Stimulated activated memory B cell treated with anti-CD40 and anti-IgM and Interleukin-4, amounts not matched to agents 10 μg/mL and 1 μg/mL and 100 μg/mL, for 72 hours (primary cell): Measurements from ENCODE around the gene CYFIP1.

Source experiments
- ATAC-seq: fragments of 150-1000 bp; cut with Tn5 transposase; 2 replicates; pipeline ENCODE4 v1.10.0; 2021
- H3K27ac Mint-ChIP-seq: one replicate; pipeline ENCODE4 v1.8.0; 2022; ENCODE audit warnings: mild to moderate bottlenecking, mixed read lengths
- H3K27me3 Mint-ChIP-seq: one replicate; pipeline ENCODE4 v1.8.0; 2022; ENCODE audit warnings: mixed read lengths
- H3K36me3 Mint-ChIP-seq: one replicate; pipeline ENCODE4 v1.8.0; 2022; ENCODE audit warnings: mixed read lengths
- H3K4me1 Mint-ChIP-seq: one replicate; pipeline ENCODE4 v1.8.0; 2022; ENCODE audit warnings: mixed read lengths
- H3K4me3 Mint-ChIP-seq: one replicate; pipeline ENCODE4 v1.8.0; 2022; ENCODE audit warnings: mild to moderate bottlenecking, moderate library complexity, mixed read lengths
- H3K9me3 Mint-ChIP-seq: one replicate; pipeline ENCODE4 v1.8.0; 2022; ENCODE audit warnings: mixed read lengths

The CYFIP1 gene

GRCh38 chr15:22959321-22960101 is 20.7 kb downstream of the CYFIP1 start:
- ATAC-seq = peak; percentile 5
- Mint-ChIP-seq H3K4me1 (peaks cover 37% of the 10 kb centered on the region), H3K27me3 (peaks cover 20% of the 10 kb centered on the region), H3K4me3 (no peak overlapping the region), H3K9me3 (no peaks in the 10 kb centered on the region), H3K36me3 (no peaks in the 10 kb centered on the region), H3K27ac (no peak overlapping the region)

GRCh38 chr15:22958487-22959280 is 21.5 kb downstream of the CYFIP1 start:
- H3K36me3 Mint-ChIP-seq = no peaks in the 10 kb centered on the region
- H3K27me3 Mint-ChIP-seq = peaks cover 20% of the 10 kb centered on the region
- H3K27ac Mint-ChIP-seq = peak overlapping the region; percentile 53
- ATAC-seq = peak; percentile 85
- H3K4me3 Mint-ChIP-seq = peak overlapping the region; percentile 40
- H3K4me1 Mint-ChIP-seq = peaks cover 37% of the 10 kb centered on the region
- H3K9me3 Mint-ChIP-seq = no peaks in the 10 kb centered on the region

- Mint-ChIP-seq H3K4me1 (peaks cover 32% of the 10 kb centered on the region), H3K27me3 (peaks cover 20% of the 10 kb centered on the region), H3K36me3 (peaks cover 4% of the 10 kb centered on the region), H3K9me3 (no peaks in the 10 kb centered on the region), H3K4me3 (no peak overlapping the region), H3K27ac (no peak overlapping the region)
- ATAC-seq = no peak
These were observed 23.2 kb downstream of the CYFIP1 start for GRCh38 chr15:22956978-22957260.

- ATAC-seq = no peak
- Mint-ChIP-seq H3K27ac (no peak overlapping the region), H3K4me1 (peaks cover 31% of the 10 kb centered on the region), H3K27me3 (peaks cover 20% of the 10 kb centered on the region), H3K9me3 (no peaks in the 10 kb centered on the region), H3K36me3 (peaks cover 4% of the 10 kb centered on the region), H3K4me3 (no peak overlapping the region)
These were observed 23.8 kb downstream of the CYFIP1 start for GRCh38 chr15:22956257-22956977.

GRCh38 chr15:22955544-22956119 is 24.5 kb downstream of the CYFIP1 start:
- ATAC-seq = no peak
- H3K4me1 Mint-ChIP-seq = peaks cover 31% of the 10 kb centered on the region
- peaks cover 4% of the 10 kb centered on the region for H3K36me3 Mint-ChIP-seq

GRCh38 chr15:22954798-22955543 is 25.2 kb downstream of the CYFIP1 start:
- H3K36me3 Mint-ChIP-seq = peaks cover 4% of the 10 kb centered on the region
- ATAC-seq = no peak
- H3K27ac Mint-ChIP-seq = no peak overlapping the region
- peaks cover 12% of the 10 kb centered on the region for H3K27me3 Mint-ChIP-seq
- H3K4me1 Mint-ChIP-seq = peaks cover 27% of the 10 kb centered on the region
- H3K9me3 Mint-ChIP-seq = no peaks in the 10 kb centered on the region
- H3K4me3 Mint-ChIP-seq = no peak overlapping the region

More at GRCh38 chr15:22955544-22956119, 24.5 kb downstream of the CYFIP1 start:
- H3K27me3 Mint-ChIP-seq = peaks cover 19% of the 10 kb centered on the region
- H3K4me3 Mint-ChIP-seq = no peak overlapping the region
- H3K9me3 Mint-ChIP-seq = no peaks in the 10 kb centered on the region
- no peak overlapping the region for H3K27ac Mint-ChIP-seq

GRCh38 chr15:22954326-22954725 is 25.8 kb downstream of the CYFIP1 start:
- H3K27ac Mint-ChIP-seq = no peak overlapping the region
- H3K27me3 Mint-ChIP-seq = peaks cover 6% of the 10 kb centered on the region
- peaks cover 4% of the 10 kb centered on the region for H3K36me3 Mint-ChIP-seq
- peaks cover 21% of the 10 kb centered on the region for H3K4me1 Mint-ChIP-seq
- ATAC-seq = no peak
- no peaks in the 10 kb centered on the region for H3K9me3 Mint-ChIP-seq
- H3K4me3 Mint-ChIP-seq = no peak overlapping the region

- H3K9me3 Mint-ChIP-seq = no peaks in the 10 kb centered on the region
- H3K27me3 Mint-ChIP-seq = no peaks in the 10 kb centered on the region
- H3K27ac Mint-ChIP-seq = no peak overlapping the region
- H3K36me3 Mint-ChIP-seq = peaks cover 4% of the 10 kb centered on the region
- no peak overlapping the region for H3K4me3 Mint-ChIP-seq
- H3K4me1 Mint-ChIP-seq = peaks cover 22% of the 10 kb centered on the region
- no peak for ATAC-seq
These were observed 27.2 kb downstream of the CYFIP1 start for GRCh38 chr15:22952796-22953579.

- Mint-ChIP-seq H3K4me1 (peaks cover 27% of the 10 kb centered on the region), H3K9me3 (no peaks in the 10 kb centered on the region), H3K36me3 (peaks cover 8% of the 10 kb centered on the region), H3K4me3 (no peak overlapping the region), H3K27me3 (no peaks in the 10 kb centered on the region), H3K27ac (no peak overlapping the region)
- no peak for ATAC-seq
These were observed 28.5 kb downstream of the CYFIP1 start for GRCh38 chr15:22951381-22952280.

- H3K27me3 Mint-ChIP-seq = no peaks in the 10 kb centered on the region
- peaks cover 14% of the 10 kb centered on the region for H3K36me3 Mint-ChIP-seq
- H3K27ac Mint-ChIP-seq = no peak overlapping the region
- peaks cover 21% of the 10 kb centered on the region for H3K4me1 Mint-ChIP-seq
- no peak overlapping the region for H3K4me3 Mint-ChIP-seq
- no peak for ATAC-seq
- no peaks in the 10 kb centered on the region for H3K9me3 Mint-ChIP-seq
These were observed 29.2 kb downstream of the CYFIP1 start for GRCh38 chr15:22951031-22951380.

GRCh38 chr15:22950256-22950990 is 29.7 kb downstream of the CYFIP1 start:
- peaks cover 18% of the 10 kb centered on the region for H3K4me1 Mint-ChIP-seq
- peaks cover 17% of the 10 kb centered on the region for H3K36me3 Mint-ChIP-seq

GRCh38 chr15:22949074-22949547 is 31.1 kb downstream of the CYFIP1 start:
- H3K4me3 Mint-ChIP-seq = peak overlapping the region; percentile 68

More at GRCh38 chr15:22950256-22950990, 29.7 kb downstream of the CYFIP1 start:
- ATAC-seq = no peak
- Mint-ChIP-seq H3K27me3 (no peaks in the 10 kb centered on the region), H3K27ac (no peak overlapping the region), H3K9me3 (no peaks in the 10 kb centered on the region), H3K4me3 (no peak overlapping the region)

GRCh38 chr15:22948056-22948455 is 32.1 kb downstream of the CYFIP1 start:
- no peak overlapping the region for H3K4me3 Mint-ChIP-seq
- H3K9me3 Mint-ChIP-seq = no peaks in the 10 kb centered on the region
- ATAC-seq = no peak
- H3K4me1 Mint-ChIP-seq = peaks cover 18% of the 10 kb centered on the region
- peaks cover 21% of the 10 kb centered on the region for H3K36me3 Mint-ChIP-seq
- H3K27ac Mint-ChIP-seq = peak overlapping the region; percentile 31
- H3K27me3 Mint-ChIP-seq = no peaks in the 10 kb centered on the region

More at GRCh38 chr15:22949074-22949547, 31.1 kb downstream of the CYFIP1 start:
- peaks cover 17% of the 10 kb centered on the region for H3K36me3 Mint-ChIP-seq
- peak overlapping the region; percentile 31 for H3K27ac Mint-ChIP-seq
- no peaks in the 10 kb centered on the region for H3K27me3 Mint-ChIP-seq
- no peak for ATAC-seq
- no peaks in the 10 kb centered on the region for H3K9me3 Mint-ChIP-seq
- H3K4me1 Mint-ChIP-seq = peaks cover 18% of the 10 kb centered on the region
